ENCODE measurements around the gene AKR1A1.

- TF ChIP-seq, protein P1, sequence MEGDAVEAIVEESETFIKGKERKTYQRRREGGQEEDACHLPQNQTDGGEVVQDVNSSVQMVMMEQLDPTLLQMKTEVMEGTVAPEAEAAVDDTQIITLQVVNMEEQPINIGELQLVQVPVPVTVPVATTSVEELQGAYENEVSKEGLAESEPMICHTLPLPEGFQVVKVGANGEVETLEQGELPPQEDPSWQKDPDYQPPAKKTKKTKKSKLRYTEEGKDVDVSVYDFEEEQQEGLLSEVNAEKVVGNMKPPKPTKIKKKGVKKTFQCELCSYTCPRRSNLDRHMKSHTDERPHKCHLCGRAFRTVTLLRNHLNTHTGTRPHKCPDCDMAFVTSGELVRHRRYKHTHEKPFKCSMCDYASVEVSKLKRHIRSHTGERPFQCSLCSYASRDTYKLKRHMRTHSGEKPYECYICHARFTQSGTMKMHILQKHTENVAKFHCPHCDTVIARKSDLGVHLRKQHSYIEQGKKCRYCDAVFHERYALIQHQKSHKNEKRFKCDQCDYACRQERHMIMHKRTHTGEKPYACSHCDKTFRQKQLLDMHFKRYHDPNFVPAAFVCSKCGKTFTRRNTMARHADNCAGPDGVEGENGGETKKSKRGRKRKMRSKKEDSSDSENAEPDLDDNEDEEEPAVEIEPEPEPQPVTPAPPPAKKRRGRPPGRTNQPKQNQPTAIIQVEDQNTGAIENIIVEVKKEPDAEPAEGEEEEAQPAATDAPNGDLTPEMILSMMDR (IDR thresholded peaks at IDR 0.05; ENCODE audit: low read length), result no peak
- TF ChIP-seq EZH2 (IDR thresholded peaks at IDR 0.05; ENCODE audit: borderline replicate concordance, low read length), result no peak
These were observed 34.4 kb downstream of the AKR1A1 start for GRCh38 chr1:45585110-45585426.

Data from OCI-LY1 (cell line).